Stimulated activated naive CD4-positive, alpha-beta T cell treated with Interleukin-2 at 50 U/mL for 16 hours (primary cell): ENCODE measurements around the gene BTBD1.
"Not testable (repeated sequence)": the region's sequence is repeated elsewhere in the genome, so short reads cannot be mapped to it uniquely, and the experiment has no call there.

ENCODE experiments used
- DNase-seq: peaks from one replicate; lab custom pipeline; 2025; lab: John Stamatoyannopoulos, UW

The BTBD1 gene

GRCh38 chr15:83057696-83058376, 9.2 kb downstream of the BTBD1 start:
- no peak for DNase-seq

GRCh38 chr15:83057002-83057401, 10.1 kb downstream of the BTBD1 start:
- DNase-seq = no peak

- DNase-seq = no peak
Measured at GRCh38 chr15:83053151-83053550, 13.9 kb downstream of the BTBD1 start.

GRCh38 chr15:83046558-83047127, 20.4 kb downstream of the BTBD1 start:
- DNase-seq = no peak

- no peak for DNase-seq
Measured at GRCh38 chr15:83044156-83044555, 22.9 kb downstream of the BTBD1 start.

GRCh38 chr15:83039206-83039605, 27.8 kb downstream of the BTBD1 start:
- DNase-seq = no peak

- no peak for DNase-seq
Measured at GRCh38 chr15:83036253-83036652, 30.8 kb downstream of the BTBD1 start.

GRCh38 chr15:83031234-83031633, 35.8 kb downstream of the BTBD1 start:
- DNase-seq = not testable (repeated sequence)

- no peak for DNase-seq
Measured at GRCh38 chr15:83030021-83030420, 37.0 kb downstream of the BTBD1 start.

- DNase-seq = no peak
Measured at GRCh38 chr15:83018436-83018835, 48.6 kb downstream of the BTBD1 start.

GRCh38 chr15:83016906-83017305, 50.1 kb downstream of the BTBD1 start:
- no peak for DNase-seq

- DNase-seq = no peak
Measured at GRCh38 chr15:83015361-83015760, 51.7 kb downstream of the BTBD1 start.

GRCh38 chr15:83014205-83014653, 52.8 kb downstream of the BTBD1 start:
- DNase-seq = no peak

- DNase-seq = no peak
Measured at GRCh38 chr15:83012636-83013035, 54.4 kb downstream of the BTBD1 start.

GRCh38 chr15:83012076-83012426, 55.0 kb downstream of the BTBD1 start:
- DNase-seq = no peak

- peak; percentile 81 for DNase-seq
Measured at GRCh38 chr15:83011271-83012075, 55.6 kb downstream of the BTBD1 start, which contains the start of gene C15orf40. Gene C15orf40 (minus strand): TSS chr15:83011639. CDS start chr15:83011607, 32 bp downstream.

GRCh38 chr15:83010709-83011270, 56.3 kb downstream of the BTBD1 start:
- peak; percentile 77 for DNase-seq

- DNase-seq = not testable (repeated sequence)
Measured at GRCh38 chr15:83000672-83001031, 66.4 kb downstream of the BTBD1 start.

- no peak for DNase-seq
Measured at GRCh38 chr15:82999905-83000671, 67.0 kb downstream of the BTBD1 start.

GRCh38 chr15:82999426-82999825, 67.6 kb downstream of the BTBD1 start:
- DNase-seq = no peak

- no peak for DNase-seq
Measured at GRCh38 chr15:82995938-82996337, 71.1 kb downstream of the BTBD1 start.

GRCh38 chr15:82995076-82995475, 72.0 kb downstream of the BTBD1 start:
- DNase-seq = no peak
